GM20431 (cell line): ENCODE results near the gene FUT3.
"Not testable (repeated sequence)": the region's sequence is repeated elsewhere in the genome, so short reads cannot be mapped to it uniquely, and the experiment has no call there.

ENCODE experiments used
- in situ Hi-C: fragments of 300-500 bp; cut with MseI, MboI; formaldehyde crosslinking; loops from one replicate; pipeline ENCODE4 v1.15.0; 2020; ENCODE audit warnings: low sequenced_read_pairs; ENCODE audit not compliant: unreplicated experiment

The FUT3 gene

DNA sequence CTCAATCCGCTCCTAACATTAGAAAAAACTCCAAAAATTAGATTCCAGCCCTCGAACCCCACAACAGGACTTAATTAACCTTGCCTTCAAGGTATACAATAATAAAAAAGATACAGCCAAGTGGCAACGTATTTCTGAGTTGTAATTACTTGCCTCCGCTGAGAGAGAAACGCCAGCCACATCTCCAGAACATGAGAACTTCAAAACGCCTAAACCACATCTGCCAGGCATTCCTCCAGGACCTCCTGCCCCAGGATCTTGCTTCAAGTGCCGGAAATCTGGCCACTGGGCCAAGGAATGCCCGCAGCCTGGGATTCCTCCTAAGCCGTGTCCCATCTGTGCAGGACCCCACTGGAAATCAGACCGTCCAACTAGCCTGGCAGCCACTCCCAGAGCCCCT lies 2.9 kb upstream of the FUT3 start:
- in situ Hi-C loops = not testable (repeated sequence)

DNA sequence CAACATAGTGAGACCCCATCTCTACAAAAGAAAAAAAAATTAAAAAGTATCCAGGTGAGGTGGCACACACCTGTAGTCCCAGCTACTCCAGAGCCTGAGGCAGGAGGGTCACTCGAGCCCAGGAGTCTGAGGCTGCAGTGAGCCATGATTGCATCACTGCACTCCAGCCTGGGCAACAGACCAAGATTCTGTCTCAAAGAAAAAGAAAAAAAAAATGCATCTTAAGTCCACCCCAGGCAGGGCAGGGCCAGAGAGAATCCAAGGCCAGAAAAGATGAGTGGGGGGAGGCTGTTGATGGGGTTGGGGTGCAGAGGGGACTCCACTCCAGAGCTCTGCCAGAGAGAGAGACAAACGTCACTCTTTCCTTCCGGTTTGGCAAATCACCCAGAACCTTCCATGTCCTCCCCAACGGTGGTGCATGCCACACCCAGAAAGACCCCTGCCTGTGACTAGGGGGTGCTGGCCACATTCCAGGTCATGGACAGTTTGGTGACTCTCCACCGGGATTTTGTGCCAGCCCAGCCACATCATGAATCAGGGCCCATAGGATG lies 431 bp downstream of the FUT3 start:
- in situ Hi-C loops = no loop called here

DNA sequence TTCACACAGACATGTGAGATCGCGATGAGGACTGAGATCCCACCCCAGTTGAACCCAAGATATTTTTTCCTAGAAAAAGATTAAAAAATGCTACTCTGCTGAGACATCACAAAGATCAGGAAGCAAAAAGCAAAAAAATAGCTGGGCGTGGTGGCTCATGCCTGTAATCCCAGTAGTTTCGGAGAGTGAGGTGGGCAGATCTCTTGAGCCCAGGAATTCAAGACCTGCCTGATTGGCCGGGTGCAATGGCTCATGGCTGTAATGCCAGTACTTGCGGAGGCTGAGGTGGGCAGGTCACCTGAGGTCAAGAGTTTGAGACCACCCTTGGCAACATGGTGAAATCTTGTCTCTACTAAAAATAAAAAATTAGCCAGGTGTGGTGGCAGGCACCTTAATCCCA lies 1.1 kb downstream of the FUT3 start:
- in situ Hi-C loops = no loop called here

DNA sequence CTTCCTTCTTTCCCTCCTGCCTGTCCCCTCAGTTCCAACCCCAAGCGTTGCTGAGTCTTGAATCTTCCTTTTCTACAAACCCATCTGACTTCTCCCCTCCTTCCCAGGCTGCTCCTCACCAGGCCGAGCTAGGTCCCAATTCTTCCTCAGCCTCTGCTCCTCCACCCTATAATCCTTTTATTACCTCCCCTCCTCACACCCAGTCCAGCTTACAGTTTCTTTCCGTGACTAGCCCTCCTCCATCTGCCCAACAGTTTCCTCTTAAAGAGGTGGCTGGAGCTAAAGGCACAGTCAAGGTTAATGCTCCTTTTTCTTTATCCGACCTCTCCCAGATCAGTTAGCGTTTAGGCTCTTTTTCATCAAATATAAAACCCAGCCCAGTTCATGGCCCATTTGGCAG lies 2.6 kb downstream of the FUT3 start:
- in situ Hi-C loops = not testable (repeated sequence)

DNA sequence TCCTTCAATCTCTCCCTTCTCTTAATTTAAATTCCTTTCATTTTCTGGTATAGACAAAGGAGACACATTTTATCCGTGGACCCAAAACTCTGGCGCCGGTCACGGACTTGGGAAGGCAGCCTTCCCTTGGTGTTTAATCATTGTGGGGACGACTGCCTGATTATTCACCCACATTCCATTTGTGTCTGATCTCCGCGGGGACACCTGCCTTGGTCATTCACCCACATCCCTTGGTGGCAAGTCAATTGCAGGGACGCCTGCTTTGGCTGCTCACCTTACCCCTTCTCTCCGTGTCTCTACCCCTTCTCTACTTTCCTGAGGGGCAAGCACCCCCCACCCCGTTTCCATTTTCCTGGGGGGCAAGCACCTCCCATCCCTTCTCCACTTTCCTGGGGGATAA lies 3.4 kb downstream of the FUT3 start:
- in situ Hi-C loops = not testable (repeated sequence)

DNA sequence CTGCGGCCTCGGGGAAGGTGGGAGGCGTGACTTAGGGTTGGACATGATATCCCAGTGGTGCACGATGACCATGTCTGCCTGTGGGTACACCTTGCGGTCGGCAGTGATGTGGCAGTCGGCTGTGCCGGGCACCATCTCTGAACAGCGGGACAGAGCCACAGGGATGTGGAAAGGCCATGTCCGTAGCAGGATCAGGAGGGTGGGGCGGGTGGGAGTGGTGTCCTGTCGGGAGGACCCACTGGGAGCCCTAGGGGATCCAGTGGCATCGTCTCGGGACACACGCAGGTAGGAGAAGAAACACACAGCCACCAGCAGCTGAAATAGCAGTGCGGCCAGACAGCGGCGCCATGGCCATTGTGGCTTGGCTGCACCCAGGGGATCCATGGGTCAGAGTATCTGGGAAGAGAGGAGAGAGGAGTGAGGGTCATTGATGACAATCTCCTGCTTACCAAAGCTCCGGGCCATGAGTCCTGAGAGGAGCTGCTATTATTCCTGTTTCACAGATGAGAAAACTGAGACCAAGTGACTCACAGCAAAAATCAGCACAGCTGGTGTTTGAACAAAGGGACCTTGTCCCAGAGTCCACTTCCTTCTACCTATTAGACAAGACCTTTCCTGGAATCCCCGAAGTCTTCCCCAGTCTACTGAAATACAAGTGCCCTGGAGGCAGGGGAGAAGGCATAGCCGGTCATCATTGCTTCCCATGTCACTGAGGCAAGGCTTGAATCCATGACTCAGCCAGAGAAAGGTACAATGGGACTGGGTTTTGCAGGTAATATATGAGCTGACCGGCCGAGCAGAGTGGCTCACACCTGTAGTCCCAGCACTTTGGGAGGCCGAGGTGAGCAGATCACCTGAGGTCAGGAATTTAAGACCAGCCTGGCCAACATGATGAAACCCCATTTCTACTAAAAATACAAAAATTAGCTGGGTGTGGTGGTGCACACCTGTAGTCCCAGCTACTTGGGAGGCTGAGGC lies 6.5 kb downstream of the FUT3 start:
- in situ Hi-C loops = no loop called here

DNA sequence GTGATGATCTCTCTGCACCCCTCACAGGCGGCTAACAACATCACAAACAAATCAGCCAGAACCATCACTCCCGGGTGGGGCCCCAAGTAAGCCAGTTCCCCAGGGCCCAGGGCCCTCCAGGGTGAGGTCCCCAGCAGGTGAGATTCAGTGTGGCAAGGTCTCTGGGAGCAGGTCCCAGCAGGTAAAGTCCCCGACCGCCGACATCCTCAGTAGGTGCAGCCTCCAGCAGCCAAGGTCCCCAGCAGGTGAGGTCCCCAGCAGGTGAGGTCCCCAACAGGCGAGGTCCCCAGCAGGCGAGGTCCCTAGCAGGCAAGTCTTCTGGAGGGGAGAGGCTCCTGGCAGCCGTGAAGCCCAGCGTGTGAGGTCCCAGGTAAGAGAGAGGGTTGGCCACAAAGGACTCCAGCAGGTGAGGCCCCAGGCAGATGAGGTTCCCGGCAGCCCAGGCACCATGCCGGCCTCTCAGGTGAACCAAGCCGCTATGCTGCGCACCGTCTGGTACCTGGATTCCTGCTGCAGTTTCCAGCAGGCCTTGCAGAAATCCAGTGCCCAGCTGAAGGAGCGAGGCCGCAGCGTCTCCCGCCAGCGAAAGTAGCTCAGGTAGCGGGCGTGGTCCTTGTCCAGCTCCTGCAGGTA lies 7.8 kb downstream of the FUT3 start:
- in situ Hi-C loops = no loop called here

DNA sequence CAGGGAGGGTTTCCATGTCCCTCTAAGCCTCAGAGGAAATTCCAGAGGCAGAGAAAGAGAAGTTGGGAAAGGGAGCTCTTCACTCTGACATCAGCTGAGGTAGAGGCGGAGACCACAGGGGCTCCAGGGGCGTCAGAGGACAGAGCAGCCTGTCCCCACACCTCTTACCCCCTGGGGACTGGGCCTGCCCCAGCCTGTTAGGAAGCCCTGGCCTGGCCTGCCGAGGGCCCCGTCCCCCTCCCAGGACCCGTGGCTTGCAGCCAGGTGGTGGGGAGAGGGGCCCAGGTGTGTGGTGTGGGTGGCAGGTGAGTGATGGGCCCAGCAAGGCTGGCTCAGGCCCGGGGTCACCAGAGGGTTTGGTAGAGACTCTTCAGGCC lies 9.5 kb downstream of the FUT3 start:
- in situ Hi-C loops = not testable (repeated sequence)

DNA sequence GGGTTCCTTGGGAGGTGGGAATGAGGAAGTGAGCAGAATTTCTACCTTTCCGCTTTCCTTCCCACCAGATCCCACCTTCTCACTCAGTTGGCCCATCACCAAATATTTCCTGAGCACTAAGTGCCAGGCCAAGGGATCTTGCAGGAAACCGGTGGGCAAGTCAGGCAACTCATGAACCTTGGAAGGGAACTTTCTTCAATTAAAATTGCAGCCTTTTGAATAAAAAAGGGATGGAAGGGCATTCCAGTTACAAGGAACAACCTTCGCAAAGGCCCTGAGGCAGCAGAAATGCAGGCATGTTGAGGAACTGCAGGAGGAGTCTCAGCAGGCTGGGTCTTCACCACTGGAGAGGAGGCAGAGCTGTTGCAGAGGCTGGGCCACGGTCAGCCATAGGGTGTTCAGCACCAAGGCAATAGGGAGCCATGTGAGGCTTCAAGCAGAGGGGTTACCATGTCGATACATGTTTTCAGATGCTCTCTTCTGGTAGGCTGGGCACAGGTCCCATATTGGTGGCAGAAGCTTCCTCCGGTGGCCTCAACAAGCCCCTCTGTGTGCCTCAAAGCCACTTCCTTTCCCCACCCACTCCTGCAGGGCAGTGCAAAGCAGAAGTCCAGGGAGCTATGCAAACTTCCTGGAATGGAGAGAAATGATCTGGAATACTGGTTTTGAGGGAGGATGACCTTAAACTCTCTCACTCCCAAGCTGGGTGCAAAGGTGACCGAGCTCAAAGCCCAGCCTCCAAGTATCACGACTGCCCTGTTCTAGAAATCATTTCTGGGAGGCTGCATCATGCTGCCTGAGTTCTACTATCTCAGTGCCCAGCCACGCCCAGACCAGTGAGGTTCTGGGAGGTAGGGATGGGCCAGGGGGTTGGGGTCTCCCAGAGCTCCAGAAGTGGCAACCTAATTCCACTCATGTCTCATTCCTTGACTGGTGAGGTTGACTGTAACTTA lies 11.9 kb downstream of the FUT3 start, which contains the start of gene FUT6:
TSS of gene FUT6 (minus strand) at position 638 of the 953 bp plus-strand sequence. CDS start 7,135 bp downstream, outside the sequence.
- in situ Hi-C loops = no loop called here

DNA sequence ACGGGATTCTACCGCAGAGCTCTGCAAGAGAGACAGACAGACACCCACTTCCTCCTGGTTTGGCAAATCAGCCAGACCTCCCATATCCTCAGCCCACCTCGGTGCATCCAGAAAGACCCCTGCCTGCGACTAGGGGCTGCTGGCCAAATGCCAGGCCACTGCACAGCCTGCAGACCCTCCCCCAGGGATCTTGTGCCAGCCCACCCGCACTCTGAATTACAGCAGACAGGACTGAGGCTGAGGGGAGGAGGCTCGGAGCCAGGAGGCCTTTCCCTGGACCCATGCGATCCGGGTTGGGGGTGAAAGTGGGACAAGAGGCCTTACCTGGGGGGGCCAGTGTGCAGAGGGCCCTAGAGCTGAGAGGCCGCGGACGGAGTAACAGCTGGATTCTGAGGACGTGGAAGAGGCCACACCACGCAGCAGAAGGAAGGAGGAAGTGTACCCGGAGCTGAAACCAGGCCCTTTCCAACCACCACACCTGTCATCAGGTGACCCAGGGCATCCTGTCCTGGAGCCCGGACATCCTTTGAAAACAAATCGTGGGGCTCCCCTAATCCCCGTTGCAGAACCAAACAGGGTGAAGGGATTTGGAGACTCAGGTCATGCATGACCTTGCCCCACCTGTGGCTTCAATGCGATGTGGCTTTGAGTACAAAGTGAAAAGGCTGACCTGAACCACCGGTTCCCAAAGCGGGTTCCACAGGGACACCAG lies 12.7 kb downstream of the FUT3 start:
- in situ Hi-C loops = no loop called here

DNA sequence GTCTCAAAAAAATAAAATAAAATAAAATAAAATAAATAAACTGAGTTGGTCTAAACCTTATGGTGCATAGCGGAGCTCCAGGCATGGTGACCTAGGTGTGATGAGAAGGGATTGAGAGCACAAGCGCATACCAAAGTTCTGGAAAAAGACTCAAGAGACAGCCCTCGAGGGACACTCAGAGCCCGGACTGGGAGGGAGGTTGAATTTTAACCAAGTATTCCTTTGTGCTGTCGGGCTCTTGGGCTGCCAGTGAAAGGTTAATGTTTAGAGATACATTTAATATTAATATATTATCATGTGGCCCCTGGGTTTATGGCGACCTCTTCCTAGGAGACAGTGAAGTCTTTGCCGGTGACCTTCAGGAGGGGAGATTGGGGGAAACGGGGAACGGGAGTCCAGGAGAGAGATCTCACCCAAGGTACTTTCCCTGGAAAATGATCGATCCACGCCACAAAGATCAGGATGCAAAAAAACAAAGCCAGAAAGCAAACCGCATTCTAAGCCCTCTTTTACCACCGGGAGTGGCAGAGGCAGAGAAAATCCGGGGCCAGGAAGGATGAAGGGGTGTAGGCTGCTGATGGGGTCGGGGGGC lies 13.4 kb downstream of the FUT3 start:
- in situ Hi-C loops = no loop called here

DNA sequence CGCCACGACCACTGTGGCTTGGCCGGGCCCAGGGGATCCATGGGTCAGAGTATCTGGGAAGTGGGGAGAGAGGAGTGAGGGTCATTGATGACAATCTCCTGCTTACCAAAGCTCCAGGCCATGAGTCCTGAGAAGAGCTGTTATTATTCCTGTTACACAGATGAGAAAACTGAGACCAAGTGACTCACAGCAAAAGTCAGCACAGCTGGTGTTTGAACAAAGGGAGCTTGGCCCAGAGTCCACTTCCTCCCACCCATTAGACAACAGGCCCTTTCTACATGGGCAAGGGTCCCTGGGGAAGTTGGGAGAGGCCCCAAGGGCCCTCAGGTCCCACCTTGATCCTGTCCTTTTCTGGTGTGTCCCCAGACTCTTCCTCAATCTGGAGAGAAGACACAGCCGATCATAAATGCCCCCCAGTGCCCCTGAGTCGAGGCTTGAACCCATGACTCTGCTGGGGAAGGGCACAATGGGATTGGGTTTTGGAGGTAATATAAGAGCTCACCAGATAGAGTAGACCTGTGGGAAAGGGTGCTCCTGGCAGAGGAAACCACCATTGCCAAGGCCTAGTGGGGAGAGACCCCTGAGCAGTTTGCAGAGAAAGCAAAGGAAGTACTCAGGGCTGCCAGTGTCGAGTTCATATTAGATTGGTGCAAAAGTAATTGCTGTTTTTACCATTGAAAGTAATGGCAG lies 18.6 kb downstream of the FUT3 start:
- in situ Hi-C loops = no loop called here

DNA sequence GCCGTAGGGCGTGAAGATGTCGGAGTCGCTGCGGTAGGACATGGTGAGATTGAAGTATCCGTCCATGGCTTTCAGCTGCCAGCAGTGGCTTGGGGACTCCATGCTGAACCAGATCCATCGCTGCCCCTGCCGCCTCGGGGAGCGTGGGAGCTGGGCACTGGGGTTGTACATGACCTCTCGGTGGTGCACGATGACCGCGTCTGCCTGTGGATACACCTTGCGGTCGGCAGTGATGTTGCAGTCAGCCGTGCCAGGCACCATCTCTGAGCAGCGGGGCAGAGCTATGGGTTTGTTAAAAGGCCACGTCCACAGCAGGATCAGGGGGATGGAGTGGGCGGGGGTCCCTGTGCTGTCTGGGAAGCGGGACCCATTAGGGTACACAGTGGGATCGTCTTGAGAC lies 19.2 kb downstream of the FUT3 start:
- in situ Hi-C loops = no loop called here

DNA sequence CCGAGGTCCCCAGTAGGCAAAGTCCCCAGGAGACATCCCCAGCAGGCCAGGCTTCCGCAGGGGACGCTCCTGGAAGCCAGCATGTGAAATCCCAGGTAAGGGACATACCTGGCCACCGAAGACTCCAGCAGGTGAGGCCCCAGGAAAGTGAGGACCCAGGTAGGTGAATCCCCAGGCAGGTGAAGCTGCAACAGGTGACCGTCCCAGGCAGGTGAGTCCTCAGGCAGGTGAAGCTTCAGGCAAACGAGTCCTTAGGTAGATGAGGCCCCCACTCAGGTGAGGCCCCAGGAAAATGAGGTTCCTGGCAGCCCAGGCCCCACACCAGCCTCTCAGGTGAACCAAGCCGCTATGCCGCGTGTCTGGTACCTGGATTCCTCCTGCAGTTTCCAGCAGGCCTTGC lies 20.1 kb downstream of the FUT3 start:
- in situ Hi-C loops = no loop called here

DNA sequence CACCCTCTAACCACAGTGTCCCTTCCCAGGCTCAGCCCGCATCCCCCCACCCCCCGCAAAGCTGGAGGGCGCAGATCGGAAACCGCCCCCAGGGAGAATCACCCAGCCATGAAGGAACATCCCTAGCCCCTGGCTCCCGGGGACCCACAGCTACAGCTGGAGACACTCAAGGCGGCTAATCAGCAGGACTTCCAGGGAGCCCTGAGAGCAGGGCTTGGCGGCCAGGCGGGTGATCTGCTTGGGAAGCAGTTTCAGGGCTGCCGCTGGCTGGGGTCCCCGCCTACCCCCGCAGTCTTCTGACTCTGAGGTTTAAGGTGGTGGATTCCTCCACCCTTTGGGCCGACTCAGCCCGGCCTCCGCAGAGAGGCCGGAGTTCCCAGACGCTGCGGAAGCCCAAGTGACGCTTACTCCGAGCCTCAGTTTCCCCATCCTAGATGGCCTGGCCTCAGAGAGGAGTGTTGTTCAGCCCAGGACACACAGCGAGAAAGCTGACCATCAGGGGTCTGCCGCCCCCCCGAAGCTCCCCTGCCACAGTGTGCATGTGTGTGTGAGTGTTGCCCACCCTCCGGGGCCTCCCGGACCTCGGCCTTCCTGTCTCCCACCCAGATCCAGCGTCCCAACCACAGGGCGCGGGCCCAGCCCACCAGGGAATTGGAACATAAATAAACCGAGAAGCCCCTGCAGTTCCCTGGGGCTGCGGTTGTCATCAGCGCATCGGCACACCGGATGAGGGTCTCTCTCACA lies 21.5 kb downstream of the FUT3 start:
- in situ Hi-C loops = no loop called here

DNA sequence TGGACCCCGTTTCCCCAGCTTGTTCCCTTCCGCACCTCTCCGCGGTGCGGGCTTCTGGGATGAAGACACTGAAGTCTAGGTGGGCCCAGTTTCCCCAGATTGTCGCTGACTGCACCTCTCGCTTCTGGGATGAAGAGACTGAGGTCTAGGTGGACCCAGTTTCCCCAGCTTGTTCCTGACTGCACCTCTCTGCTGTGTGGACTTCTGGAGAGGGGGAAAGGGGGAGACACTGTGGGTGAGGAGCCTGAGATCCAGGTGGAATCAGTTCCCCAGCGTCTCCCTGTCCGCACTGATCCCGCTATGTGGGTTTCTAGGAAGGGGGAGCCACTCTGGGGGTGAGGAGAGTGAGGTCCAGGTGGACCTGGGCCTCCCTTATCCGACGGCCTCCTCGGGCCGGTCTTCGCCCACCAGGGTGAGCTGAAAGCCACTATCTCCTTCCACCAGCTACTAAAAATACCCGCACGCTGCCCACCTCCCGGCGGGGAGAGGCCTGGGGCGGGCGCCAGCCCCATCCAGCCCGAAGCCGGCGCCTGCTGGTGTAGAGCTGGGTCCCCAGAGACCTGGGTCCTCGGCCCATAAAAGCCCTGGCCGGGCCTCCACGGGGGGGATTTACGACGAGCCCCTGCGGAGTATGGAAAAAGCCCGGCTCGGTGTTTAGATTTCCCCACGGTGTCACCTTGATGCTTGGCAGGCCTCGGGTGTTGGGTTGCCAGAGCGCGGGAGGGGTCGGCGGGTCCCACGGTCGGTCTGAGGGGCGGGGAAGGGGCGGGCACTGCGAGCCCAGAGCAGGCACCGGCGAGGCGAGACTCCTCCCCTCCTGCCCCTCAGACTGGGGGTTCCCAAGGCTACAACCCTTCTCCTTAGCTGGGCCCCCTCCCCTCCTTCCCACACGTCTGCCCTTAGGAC lies 22.3 kb downstream of the FUT3 start:
- in situ Hi-C loops = no loop called here
